ENCODE results near the gene RIMS4.

DNA sequence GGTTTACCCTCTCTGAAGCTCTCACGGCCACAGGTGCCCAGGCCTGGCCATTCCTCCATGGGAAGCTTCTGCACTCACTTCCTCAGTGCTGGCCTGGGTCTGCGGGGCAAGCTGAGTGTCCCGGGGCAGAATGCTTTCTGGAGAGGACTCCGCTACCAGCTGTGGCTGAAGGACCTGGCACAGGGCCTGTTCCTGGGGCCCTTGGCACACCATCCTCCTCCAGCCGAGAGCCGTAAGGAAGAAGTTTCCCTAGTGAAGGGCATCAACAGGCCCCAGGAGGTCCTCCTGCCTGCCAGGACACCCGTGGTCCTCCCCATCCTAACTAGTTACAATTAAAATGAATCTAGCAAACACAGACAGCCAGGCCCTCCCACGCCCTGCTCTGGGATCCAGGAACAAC lies 78.7 kb downstream of the RIMS4 start:
- TF ChIP-seq NFIC (IDR thresholded peaks at IDR 0.05; ENCODE audit: low read depth, low read length), result no peak
- TF ChIP-seq, protein P1, sequence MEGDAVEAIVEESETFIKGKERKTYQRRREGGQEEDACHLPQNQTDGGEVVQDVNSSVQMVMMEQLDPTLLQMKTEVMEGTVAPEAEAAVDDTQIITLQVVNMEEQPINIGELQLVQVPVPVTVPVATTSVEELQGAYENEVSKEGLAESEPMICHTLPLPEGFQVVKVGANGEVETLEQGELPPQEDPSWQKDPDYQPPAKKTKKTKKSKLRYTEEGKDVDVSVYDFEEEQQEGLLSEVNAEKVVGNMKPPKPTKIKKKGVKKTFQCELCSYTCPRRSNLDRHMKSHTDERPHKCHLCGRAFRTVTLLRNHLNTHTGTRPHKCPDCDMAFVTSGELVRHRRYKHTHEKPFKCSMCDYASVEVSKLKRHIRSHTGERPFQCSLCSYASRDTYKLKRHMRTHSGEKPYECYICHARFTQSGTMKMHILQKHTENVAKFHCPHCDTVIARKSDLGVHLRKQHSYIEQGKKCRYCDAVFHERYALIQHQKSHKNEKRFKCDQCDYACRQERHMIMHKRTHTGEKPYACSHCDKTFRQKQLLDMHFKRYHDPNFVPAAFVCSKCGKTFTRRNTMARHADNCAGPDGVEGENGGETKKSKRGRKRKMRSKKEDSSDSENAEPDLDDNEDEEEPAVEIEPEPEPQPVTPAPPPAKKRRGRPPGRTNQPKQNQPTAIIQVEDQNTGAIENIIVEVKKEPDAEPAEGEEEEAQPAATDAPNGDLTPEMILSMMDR (IDR thresholded peaks at IDR 0.05 in 2 of 3, conservative IDR thresholded peaks at IDR 0.05 in 1 of 3; ENCODE audit: control insufficient read depth in 2 of 3, extremely low read depth in 1 of 3, insufficient read depth in 1 of 3, low read depth in 3 of 3, low read length in 3 of 3), result no peak
- no peak for TF ChIP-seq YY1 (IDR thresholded peaks at IDR 0.05; ENCODE audit: low read depth, low read length)
